HCT116 (cell line): ENCODE data around the gene SLX9. TPM values are rescaled to one million over a fixed set of nuclear protein-coding genes. Genes with fewer than 3 reads are reported as not detected.

ENCODE experiments used
- ATAC-seq: fragments of 200-7000 bp; cut with Tn5 transposase; 2 replicates; pipeline ENCODE4 v1.9.1; 2020; ENCODE audit warnings: mild to moderate bottlenecking, moderate library complexity
- BruUV-seq: library from RNA; stranded (reverse); fragments of 400-500 nt; replicated peaks from 2 replicates; lab custom pipeline; 2021; lab: Mats Ljungman, UMichigan
- CTCF ChIA-PET: fragments of 300-600 bp; sonication (Branson Sonifier 250); formaldehyde crosslinking; loops from one replicate; lab custom pipeline; 2021; ENCODE audit warnings: antibody characterized with exemption; lab: Charles Lee
- POLR2A ChIA-PET: fragments of 300-600, 350-600 bp; sonication (Branson Sonifier 250); formaldehyde crosslinking; loops from one replicate; lab custom pipeline; 2021; ENCODE audit warnings: antibody characterized with exemption; lab: Charles Lee
- RAD21 ChIA-PET, 2 experiments: fragments of 300-600 bp; sonication (Branson Sonifier 250); formaldehyde crosslinking; loops; one replicate each; lab custom pipeline; 2023; ENCODE audit warnings: low total read pairs in 2 of 2; ENCODE audit not compliant: uncharacterized antibody in 2 of 2, unreplicated experiment in 2 of 2, low non-redundant PET in 1 of 2; lab: Charles Lee
- DNase-seq: peaks from one replicate; pipeline ENCODE4 v3.0.0-alpha.2; 2010; ENCODE audit warnings: low read depth, low spot score
- H2AFZ ChIP-seq: fragments of 200-600 bp; shearing (Covaris generic), sonication (generic); 2 replicates; pipeline ENCODE4 v1.6.1; 2017; ENCODE audit warnings: low read depth, mixed run types, mixed read lengths, antibody characterized with exemption, low read length; ENCODE audit not compliant: poor library complexity, severe bottlenecking
- H3K27ac ChIP-seq: 2 replicates; pipeline ENCODE4 v1.5.1; 2012; ENCODE audit warnings: low read depth, low read length
- H3K27me3 ChIP-seq: fragments of 200-600 bp; sonication (generic); 2 replicates; pipeline ENCODE4 v1.6.1; 2016; ENCODE audit warnings: mixed run types, low read length, mixed read lengths; ENCODE audit not compliant: insufficient read depth
- H3K36me3 ChIP-seq, 2 experiments: fragments of 200-500 bp in 1 of 2; fragments of 200-600 bp in 1 of 2; sonication (Bioruptor generic) in 1 of 2; sonication (generic) in 1 of 2; 2 replicates each; pipeline versions ENCODE4 v1.5.1 to v1.6.1; 2014 to 2016; ENCODE audit warnings: low read length in 2 of 2, inconsistent platforms in 1 of 2, mixed read lengths in 1 of 2, mixed run types in 1 of 2; ENCODE audit not compliant: insufficient read depth in 2 of 2, control insufficient read depth in 1 of 2
- H3K4me1 ChIP-seq, 2 experiments: fragments of 200-600 bp in 1 of 2; sonication (generic) in 1 of 2; 2 replicates each; pipeline versions ENCODE4 v1.5.1 to v1.6.1; 2012 to 2017; ENCODE audit warnings: low read length in 2 of 2, inconsistent platforms in 1 of 2, mild to moderate bottlenecking in 1 of 2, mixed read lengths in 1 of 2, mixed run types in 1 of 2, moderate library complexity in 1 of 2; ENCODE audit not compliant: insufficient read depth in 2 of 2, control insufficient read depth in 1 of 2
- H3K4me2 ChIP-seq: fragments of 200-600 bp; sonication (generic); 2 replicates; pipeline ENCODE4 v1.6.1; 2017; ENCODE audit warnings: mixed run types, low read length, mixed read lengths
- H3K4me3 ChIP-seq, 2 experiments: fragments of 200-600 bp in 1 of 2; sonication (generic) in 1 of 2; replicated peaks in 1 of 2; 2 replicates each; pipeline ENCODE4 v1.5.1; 2011 to 2016; ENCODE audit warnings: low read length in 2 of 2, control low read depth in 1 of 2, low read depth in 1 of 2, mild to moderate bottlenecking in 1 of 2, mixed read lengths in 1 of 2, mixed run types in 1 of 2
- H3K79me2 ChIP-seq: fragments of 200-600 bp; sonication (generic); 2 replicates; pipeline ENCODE4 v1.6.1; 2017; ENCODE audit warnings: mild to moderate bottlenecking, mixed run types, low read length, moderate library complexity, mixed read lengths; ENCODE audit not compliant: insufficient read depth
- H3K9ac ChIP-seq: fragments of 200-600 bp; sonication (generic); 2 replicates; pipeline ENCODE4 v1.6.1; 2016; ENCODE audit warnings: low read length, mixed read lengths
- H3K9me2 ChIP-seq: fragments of 200-600 bp; sonication (generic), shearing (Covaris generic); 2 replicates; pipeline ENCODE4 v1.6.1; 2017; ENCODE audit warnings: mixed run types, mild to moderate bottlenecking, moderate library complexity; ENCODE audit not compliant: insufficient read depth
- H3K9me3 ChIP-seq, 2 experiments: fragments of 200-500 bp in 1 of 2; fragments of 200-600 bp in 1 of 2; sonication (Bioruptor generic) in 1 of 2; sonication (generic) in 1 of 2; 2 replicates each; pipeline ENCODE4 v1.6.1; 2014 to 2017; ENCODE audit warnings: low read length in 2 of 2, mixed read lengths in 2 of 2, inconsistent platforms in 1 of 2, low read depth in 1 of 2, mild to moderate bottlenecking in 1 of 2, mixed run types in 1 of 2, moderate library complexity in 1 of 2; ENCODE audit not compliant: control insufficient read depth in 1 of 2, insufficient read depth in 1 of 2
- H4K20me1 ChIP-seq: fragments of 200-600 bp; sonication (generic), shearing (Covaris generic); 2 replicates; pipeline ENCODE4 v1.6.1; 2017; ENCODE audit warnings: mixed run types, mild to moderate bottlenecking, moderate library complexity; ENCODE audit not compliant: insufficient read depth
- ATF3 ChIP-seq: IDR thresholded peaks from 2 replicates; pipeline ENCODE4 v1.6.1; 2012
- EZH2 ChIP-seq: fragments of 200-600 bp; sonication (generic); IDR thresholded peaks from 2 replicates; pipeline ENCODE4 v1.6.1; 2017; ENCODE audit warnings: antibody characterized with exemption, mixed run types
- EZH2phosphoT487 ChIP-seq: fragments of 200-600 bp; IDR thresholded peaks from 2 replicates; pipeline ENCODE4 v1.6.1; 2018; ENCODE audit warnings: antibody characterized with exemption, borderline replicate concordance
- FOSL1 ChIP-seq: IDR thresholded peaks from 2 replicates; pipeline ENCODE4 v1.6.1; 2012; ENCODE audit warnings: low read depth
- POLR2A ChIP-seq: IDR thresholded peaks from 2 replicates; pipeline ENCODE4 v1.7.0; 2011; ENCODE audit warnings: borderline replicate concordance; ENCODE audit not compliant: insufficient read depth, insufficient read length; ENCODE audit errors: extremely low read depth
- SIN3A ChIP-seq: IDR thresholded peaks from 2 replicates; pipeline ENCODE4 v1.6.1; 2012; ENCODE audit warnings: low read depth
- ZFX ChIP-seq: fragments of 450-650 bp; IDR thresholded peaks from 2 replicates; pipeline ENCODE4 v1.6.1; 2017
- intact Hi-C: fragments of 100-400 bp; cut with micrococcal nuclease; formaldehyde crosslinking; loops from 2 replicates; pipeline ENCODE4 v1.10.0; 2022
- total RNA-seq: library from RNA; stranded (reverse); gene quantifications from one replicate; pipeline ENCODE4 v1.2.1, GENCODE V29; 2021; ENCODE audit not compliant: unreplicated experiment
- TF ChIP-seq, protein P1 (sequence below), 3 experiments: fragments of 200-600 bp in 1 of 3; sonication (generic) in 1 of 3; IDR thresholded peaks in 2 of 3; conservative IDR thresholded peaks in 1 of 3; 2 replicates each; pipeline ENCODE4 v1.5.1; 2012 to 2017; ENCODE audit warnings: low read depth in 2 of 3, low read length in 2 of 3, antibody characterized with exemption in 1 of 3, borderline replicate concordance in 1 of 3, control low read depth in 1 of 3, mild to moderate bottlenecking in 1 of 3, mixed read lengths in 1 of 3, mixed run types in 1 of 3, moderate library complexity in 1 of 3; ENCODE audit not compliant: insufficient read depth in 1 of 3

SLX9 gene
- total RNA-seq, 1 experiment from 2014 or later, result 61.9 TPM

DNA sequence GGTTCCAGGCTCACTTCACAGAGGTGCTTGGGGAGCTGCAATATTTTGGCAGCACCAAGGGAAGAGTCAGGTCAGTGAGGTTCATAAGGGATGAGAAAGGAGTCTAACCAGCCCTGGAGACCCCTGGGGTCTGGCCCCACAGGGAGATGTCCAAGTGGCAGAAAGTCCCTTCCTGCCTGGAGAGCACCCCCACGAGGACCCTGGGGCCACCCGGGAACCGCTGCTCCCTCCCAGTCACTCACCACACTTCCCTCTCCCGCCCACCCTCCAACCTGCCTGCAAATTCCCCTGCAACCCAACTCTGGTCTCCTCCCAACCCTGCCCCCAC is 12.6 kb upstream of the SLX9 start:
- POLR2A ChIA-PET, result interaction anchor here (1.0 to 1.5 kb wide), 3 partner anchors 9 to 54 kb away, joined by 3 to 5 read pairs (median 3); partner anchors contain the start of gene PTTG1IP
- Histone ChIP-seq H3K4me3 (peak overlapping the region; percentile 6 to 44), H3K79me2 (no peaks in the 10 kb centered on the region), H3K27me3 (peaks cover 70% of the 10 kb centered on the region), H3K9me3 (no peaks in the 10 kb centered on the region), H4K20me1 (no peaks in the 10 kb centered on the region), H3K36me3 (no peaks in the 10 kb centered on the region), H2AFZ (no peak overlapping the region), H3K9me2 (no peaks in the 10 kb centered on the region), H3K27ac (no peak overlapping the region), H3K4me2 (peak overlapping the region; percentile 83), H3K4me1 (peaks cover 20 to 34% of the 10 kb centered on the region in 2 experiments), H3K9ac (no peak overlapping the region)
- intact Hi-C loops, result loop anchor here (5.0 kb wide), 1 partner anchor 35 kb away; no protein-coding TSS in a partner anchor
- BruUV-seq, result no TSS peak
- TF ChIP-seq EZH2, result no peak
- no peak for TF ChIP-seq ZFX
- RAD21 ChIA-PET, result no interaction called here
- ATAC-seq (no peak), DNase-seq (no peak)
- CTCF ChIA-PET, result interaction anchor here (0.9 to 1.4 kb wide), 4 partner anchors 10 to 210 kb away, joined by 3 to 5 read pairs (median 4); no protein-coding TSS in a partner anchor

DNA sequence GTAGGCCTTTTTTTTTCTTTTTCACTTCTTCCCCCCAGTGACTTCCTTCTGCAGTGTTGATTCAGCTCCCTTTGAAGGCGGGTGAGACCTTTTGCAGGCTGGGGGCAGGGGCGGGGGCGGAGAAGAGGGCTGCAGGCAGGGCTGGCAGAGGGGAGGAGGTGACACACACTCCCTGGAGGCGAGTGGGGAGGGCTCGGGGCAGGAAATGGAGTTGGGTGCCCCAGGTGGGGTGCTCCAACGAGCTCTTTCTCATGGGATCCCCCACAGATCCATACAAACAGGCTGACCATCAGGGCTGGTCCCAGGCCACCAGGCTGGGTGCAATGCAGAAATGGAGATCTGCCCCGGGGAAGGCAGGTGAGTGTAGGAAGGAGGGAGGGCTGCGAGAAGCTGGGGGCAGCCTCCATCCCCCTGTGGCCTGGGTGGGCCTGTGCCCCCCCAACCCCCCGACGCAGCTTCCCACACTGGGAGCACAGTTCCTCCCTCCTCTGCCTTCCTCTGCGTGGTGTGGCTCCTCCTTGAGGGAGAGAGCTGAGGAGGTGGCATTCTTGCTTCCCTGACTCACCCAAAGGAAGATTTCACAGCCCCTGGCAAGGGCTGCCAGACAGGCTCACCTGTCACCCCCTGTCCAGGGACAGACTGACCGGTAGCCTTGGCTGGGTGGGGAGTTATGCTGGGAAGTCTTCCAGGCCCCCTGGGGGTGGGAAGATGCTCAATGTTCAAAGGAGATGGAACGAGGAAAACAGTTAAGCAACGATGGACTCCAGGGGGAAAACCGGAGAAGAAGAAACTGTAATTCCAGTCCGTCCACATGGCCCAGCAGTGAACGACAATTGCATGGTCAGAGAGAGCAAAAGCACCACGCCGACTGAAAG is 12.0 kb upstream of the SLX9 start:
- Histone ChIP-seq H3K9me2 (no peaks in the 10 kb centered on the region), H3K9me3 (no peaks in the 10 kb centered on the region), H3K36me3 (no peaks in the 10 kb centered on the region), H3K4me1 (peaks cover 20 to 34% of the 10 kb centered on the region in 2 experiments), H3K4me3 (peak overlapping the region; percentile 6 to 44), H3K4me2 (peak overlapping the region; percentile 83), H3K79me2 (no peaks in the 10 kb centered on the region), H3K27me3 (peaks cover 64% of the 10 kb centered on the region)
- peak; percentile 80 for ATAC-seq
- BruUV-seq, result no TSS peak
- TF ChIP-seq ATF3 (no peak), EZH2phosphoT487 (no peak), SIN3A (no peak), FOSL1 (no peak), POLR2A (no peak), EZH2 (no peak)
- TF ChIP-seq, protein P1, sequence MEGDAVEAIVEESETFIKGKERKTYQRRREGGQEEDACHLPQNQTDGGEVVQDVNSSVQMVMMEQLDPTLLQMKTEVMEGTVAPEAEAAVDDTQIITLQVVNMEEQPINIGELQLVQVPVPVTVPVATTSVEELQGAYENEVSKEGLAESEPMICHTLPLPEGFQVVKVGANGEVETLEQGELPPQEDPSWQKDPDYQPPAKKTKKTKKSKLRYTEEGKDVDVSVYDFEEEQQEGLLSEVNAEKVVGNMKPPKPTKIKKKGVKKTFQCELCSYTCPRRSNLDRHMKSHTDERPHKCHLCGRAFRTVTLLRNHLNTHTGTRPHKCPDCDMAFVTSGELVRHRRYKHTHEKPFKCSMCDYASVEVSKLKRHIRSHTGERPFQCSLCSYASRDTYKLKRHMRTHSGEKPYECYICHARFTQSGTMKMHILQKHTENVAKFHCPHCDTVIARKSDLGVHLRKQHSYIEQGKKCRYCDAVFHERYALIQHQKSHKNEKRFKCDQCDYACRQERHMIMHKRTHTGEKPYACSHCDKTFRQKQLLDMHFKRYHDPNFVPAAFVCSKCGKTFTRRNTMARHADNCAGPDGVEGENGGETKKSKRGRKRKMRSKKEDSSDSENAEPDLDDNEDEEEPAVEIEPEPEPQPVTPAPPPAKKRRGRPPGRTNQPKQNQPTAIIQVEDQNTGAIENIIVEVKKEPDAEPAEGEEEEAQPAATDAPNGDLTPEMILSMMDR (IDR thresholded peaks at IDR 0.05 in 2 of 3, conservative IDR thresholded peaks at IDR 0.05 in 1 of 3; ENCODE audit: borderline replicate concordance in 1 of 3, insufficient read depth in 1 of 3, low read depth in 2 of 3, low read length in 2 of 3), result peak in 1 of 3 experiments; percentile 8; a peak in 1 of 6 replicates
- TF ChIP-seq, all 23 proteins: peak for 1
- intact Hi-C loops, result loop anchor here (5.0 kb wide), 1 partner anchor 36 kb away; no protein-coding TSS in a partner anchor
- H4K20me1 ChIP-seq, result no peaks in the 10 kb centered on the region
- POLR2A ChIA-PET, result interaction anchor here (0.7 to 1.5 kb wide), 4 partner anchors 10 to 54 kb away, joined by 3 to 5 read pairs (median 3); partner anchors contain the start of genes PTTG1IP and SLX9
- H3K27ac ChIP-seq, result peak overlapping the region; percentile 20; the same call in 1 of the 2 replicates
- DNase-seq, result no peak
- H2AFZ ChIP-seq, result no peak overlapping the region
- RAD21 ChIA-PET, result interaction anchor here in 1 of 2 experiments (0.7 kb wide), 1 partner anchor 45 kb away, joined by 4 read pairs; no protein-coding TSS in a partner anchor
- CTCF ChIA-PET, result interaction anchor here (0.9 to 1.4 kb wide), 5 partner anchors 10 to 417 kb away, joined by 3 to 5 read pairs (median 4); no protein-coding TSS in a partner anchor
- H3K9ac ChIP-seq, result peak overlapping the region; percentile 43
